ENCODE results near the gene SGSM1.

GRCh38 chr22:24845041-24845898 is 39.3 kb downstream of the SGSM1 start:
- TF ChIP-seq CTCF (IDR thresholded peaks at IDR 0.05), result no peak
- no peak for TF ChIP-seq EP300 (IDR thresholded peaks at IDR 0.05)
- no peak for TF ChIP-seq POLR2A (IDR thresholded peaks at IDR 0.05)

Measured in suprapubic skin (tissue), 3 donors.